ENCODE data around the gene VEPH1.

- TF ChIP-seq CTCF (IDR thresholded peaks at IDR 0.05; ENCODE audit: insufficient read depth, low read length) (no peak), GABPA (IDR thresholded peaks at IDR 0.05; ENCODE audit: low read depth) (no peak), POLR2AphosphoS5 (IDR thresholded peaks at IDR 0.05; ENCODE audit: low read depth) (no peak)
Measured at GRCh38 chr3:157329551-157329950, 173.7 kb downstream of the VEPH1 start.
